Upper lobe of right lung (tissue), 1 donor: ENCODE data around the gene PTPRA. TPM values are rescaled to one million over a fixed set of nuclear protein-coding genes. Genes with fewer than 3 reads are reported as not detected.

Source experiments
- ATAC-seq: fragments of 200-7000 bp; cut with Tn5 transposase; one replicate; pipeline ENCODE4 v1.9.1; 2020; ENCODE audit warnings: mild to moderate bottlenecking, moderate library complexity
- DNase-seq: peaks from one replicate; pipeline ENCODE4 v3.0.0-alpha.2; 2020
- H3K27ac ChIP-seq: fragments of 200-600 bp; one replicate; pipeline ENCODE4 v1.8.0; 2022
- H3K27me3 ChIP-seq: fragments of 200-600 bp; one replicate; pipeline ENCODE4 v1.8.0; 2022; ENCODE audit warnings: mild to moderate bottlenecking
- H3K36me3 ChIP-seq: fragments of 200-600 bp; one replicate; pipeline ENCODE4 v1.8.0; 2022
- H3K4me1 ChIP-seq: fragments of 200-600 bp; one replicate; pipeline ENCODE4 v1.8.0; 2022
- H3K4me3 ChIP-seq: fragments of 200-600 bp; one replicate; pipeline ENCODE4 v1.8.0; 2022; ENCODE audit warnings: mild to moderate bottlenecking
- H3K9me3 ChIP-seq: fragments of 200-600 bp; one replicate; pipeline ENCODE4 v1.8.0; 2022
- CTCF ChIP-seq: fragments of 200-600 bp; IDR thresholded peaks from one replicate; pipeline ENCODE4 v1.8.0; 2022; ENCODE audit warnings: antibody characterized with exemption
- intact Hi-C: fragments of 100-400 bp; cut with DNase I; formaldehyde crosslinking; loops from one replicate; pipeline ENCODE4 v1.11.0; 2022
- total RNA-seq: library from RNA; stranded (reverse); fragmentation: NEBNext Ultra II Directional; extraction: Animal tissue kit (Norgen Biotek cat#: 25700); gene quantifications from one replicate; pipeline ENCODE4 v1.2.1, GENCODE V29; 2021
- donor health status: DM: no; HTN: yes; CAD: no; lungs with severe emphysema.

PTPRA gene
- total RNA-seq, 1 donor from 2014 or later: 69.6 TPM

GRCh38 chr20:3084986-3085360, 211.7 kb downstream of the PTPRA start:
- Histone ChIP-seq H3K4me1 (peaks cover 11% of the 10 kb centered on the region), H3K9me3 (no peaks in the 10 kb centered on the region), H3K4me3 (no peak overlapping the region), H3K36me3 (no peaks in the 10 kb centered on the region), H3K27ac (no peak overlapping the region), H3K27me3 (peaks cover 37% of the 10 kb centered on the region)
- ATAC-seq (no peak), DNase-seq (no peak)
- intact Hi-C loops: no loop called here
- TF ChIP-seq CTCF: no peak

- DNase-seq: no peak
- H3K4me1 ChIP-seq: peaks cover 11% of the 10 kb centered on the region
- no peak overlapping the region for H3K4me3 ChIP-seq
- H3K9me3 ChIP-seq: no peaks in the 10 kb centered on the region
- no peak for ATAC-seq
- H3K27ac ChIP-seq: no peak overlapping the region
- intact Hi-C loops: no loop called here
- H3K27me3 ChIP-seq: peaks cover 43% of the 10 kb centered on the region
- H3K36me3 ChIP-seq: no peaks in the 10 kb centered on the region
- TF ChIP-seq CTCF: no peak
These were observed 212.3 kb downstream of the PTPRA start for GRCh38 chr20:3085571-3086072.

GRCh38 chr20:3088031-3088430, 214.8 kb downstream of the PTPRA start:
- ATAC-seq: no peak
- Histone ChIP-seq H3K9me3 (no peaks in the 10 kb centered on the region), H3K27me3 (peaks cover 38% of the 10 kb centered on the region), H3K4me3 (no peak overlapping the region), H3K27ac (no peak overlapping the region), H3K4me1 (peaks cover 6% of the 10 kb centered on the region), H3K36me3 (no peaks in the 10 kb centered on the region)
- no peak for DNase-seq
- TF ChIP-seq CTCF: no peak
- intact Hi-C loops: no loop called here

Other genes starting within 250 kb of the PTPRA start
- gene NOP56, start 220.8 kb upstream of the PTPRA start, total RNA-seq: 88.4 TPM
- 65.5 TPM for gene IDH3B, start 209.3 kb upstream of the PTPRA start, total RNA-seq
- gene EBF4, start 180.7 kb upstream of the PTPRA start, total RNA-seq: 19.5 TPM
- 1.3 TPM for gene CPXM1, start 72.9 kb upstream of the PTPRA start, total RNA-seq
- gene C20orf141, start 58.5 kb upstream of the PTPRA start, total RNA-seq: not detected
- not detected for gene TMEM239, start 57.1 kb upstream of the PTPRA start, total RNA-seq
- gene PCED1A, start 32.8 kb upstream of the PTPRA start, total RNA-seq: 44.3 TPM
- 34.8 TPM for gene VPS16, start 32.7 kb upstream of the PTPRA start, total RNA-seq
- gene GNRH2, start 170.1 kb downstream of the PTPRA start, total RNA-seq: not detected
- gene MRPS26, start 172.6 kb downstream of the PTPRA start, total RNA-seq: 32.0 TPM
- not detected for gene OXT, start 198.1 kb downstream of the PTPRA start, total RNA-seq
- not detected for gene AVP, start 211.2 kb downstream of the PTPRA start, total RNA-seq